ENCODE measurements around the gene PTPRA.
"Not testable (repeated sequence)": the region's sequence is repeated elsewhere in the genome, so short reads cannot be mapped to it uniquely, and the experiment has no call there.

PTPRA gene

GRCh38 chr20:2889209-2889608 is 15.9 kb downstream of the PTPRA start:
- DNase-seq = no peak

GRCh38 chr20:2889797-2890196 is 16.5 kb downstream of the PTPRA start:
- DNase-seq = no peak

- DNase-seq = no peak
Observed at GRCh38 chr20:2890742-2891141, 17.5 kb downstream of the PTPRA start.

- no peak for DNase-seq
Observed at GRCh38 chr20:2891343-2891742, 18.1 kb downstream of the PTPRA start.

- no peak for DNase-seq
Observed at GRCh38 chr20:2892376-2892775, 19.1 kb downstream of the PTPRA start.

GRCh38 chr20:2894221-2894620 is 20.9 kb downstream of the PTPRA start:
- DNase-seq = no peak

- DNase-seq = not testable (repeated sequence)
Observed at GRCh38 chr20:2895154-2895553, 21.9 kb downstream of the PTPRA start.

- DNase-seq = no peak
Observed at GRCh38 chr20:2899243-2899642, 26.0 kb downstream of the PTPRA start.

- DNase-seq = no peak
Observed at GRCh38 chr20:2900845-2901592, 27.7 kb downstream of the PTPRA start.

GRCh38 chr20:2902291-2902690 is 29.0 kb downstream of the PTPRA start:
- DNase-seq = no peak

- DNase-seq = no peak
Observed at GRCh38 chr20:2902818-2903217, 29.5 kb downstream of the PTPRA start.

GRCh38 chr20:2903686-2904085 is 30.4 kb downstream of the PTPRA start:
- no peak for DNase-seq

- no peak for DNase-seq
Observed at GRCh38 chr20:2907519-2907918, 34.2 kb downstream of the PTPRA start.

- DNase-seq = no peak
Observed at GRCh38 chr20:2909953-2910352, 36.7 kb downstream of the PTPRA start.

- DNase-seq = no peak
Observed at GRCh38 chr20:2911200-2911599, 37.9 kb downstream of the PTPRA start.

- no peak for DNase-seq
Observed at GRCh38 chr20:2914160-2914559, 40.9 kb downstream of the PTPRA start.

GRCh38 chr20:2917266-2917665 is 44.0 kb downstream of the PTPRA start:
- DNase-seq = no peak

GRCh38 chr20:2918096-2919049 is 45.1 kb downstream of the PTPRA start:
- no peak for DNase-seq

- no peak for DNase-seq
Observed at GRCh38 chr20:2919518-2920245, 46.4 kb downstream of the PTPRA start.

- no peak for DNase-seq
Observed at GRCh38 chr20:2920473-2920872, 47.2 kb downstream of the PTPRA start.

- no peak for DNase-seq
Observed at GRCh38 chr20:2921506-2921905, 48.2 kb downstream of the PTPRA start.

GRCh38 chr20:2922957-2923356 is 49.7 kb downstream of the PTPRA start:
- no peak for DNase-seq

GRCh38 chr20:2930538-2930937 is 57.3 kb downstream of the PTPRA start:
- no peak for DNase-seq
